GM12878 (cell line): ENCODE measurements around the gene VASH2. TPM values are rescaled to one million over a fixed set of nuclear protein-coding genes. Genes with fewer than 3 reads are reported as not detected.

Source experiments
- ATAC-seq: fragments of 200-7000 bp; cut with Tn5 transposase; 3 replicates; pipeline ENCODE4 v1.9.1; 2020; ENCODE audit warnings: mild to moderate bottlenecking, moderate library complexity
- BruUV-seq: library from RNA; stranded (reverse); fragments of 400-500 nt; replicated peaks from 2 replicates; lab custom pipeline; 2021; lab: Mats Ljungman, UMichigan
- CTCF ChIA-PET: fragments of 300-600 bp; sonication (Branson Sonifier 250); formaldehyde crosslinking; extraction: SDS; loops from one replicate; lab custom pipeline; 2021; ENCODE audit warnings: inconsistent platforms; lab: Yijun Ruan, JAX
- POLR2A ChIA-PET: fragments of 350-600 bp; formaldehyde crosslinking; extraction: SDS; loops from one replicate; lab custom pipeline; 2021; ENCODE audit warnings: inconsistent platforms; lab: Charles Lee
- RAD21 ChIA-PET: fragments of 300-600 bp; sonication (Branson Sonifier 250); formaldehyde crosslinking; loops from one replicate; lab custom pipeline; 2023; ENCODE audit warnings: antibody characterized with exemption; ENCODE audit not compliant: unreplicated experiment; lab: Charles Lee
- SMC1A ChIA-PET: fragments of 300-600 bp; sonication (Branson Sonifier 250); formaldehyde crosslinking; loops from one replicate; lab custom pipeline; 2023; ENCODE audit not compliant: unreplicated experiment, uncharacterized antibody; lab: Charles Lee
- DNase-seq: peaks from one replicate; pipeline ENCODE4 v3.0.0-alpha.2; 2011; ENCODE audit warnings: low read depth, low spot score
- FAIRE-seq: peaks from 3 replicates; lab custom pipeline; 2011; peaks lifted over from hg19 to GRCh38; lab: Jason Lieb, UNC
- H2AFZ ChIP-seq: 2 replicates; pipeline ENCODE4 v1.6.0; 2011; ENCODE audit warnings: low read depth, low read length, control low read depth; ENCODE audit not compliant: control insufficient read depth
- H3K27ac ChIP-seq: 2 replicates; pipeline ENCODE4 v1.5.1; 2011; ENCODE audit warnings: control low read depth; ENCODE audit not compliant: control insufficient read depth, insufficient read depth
- H3K27me3 ChIP-seq, 2 experiments: replicated peaks in 1 of 2; 2 replicates each; pipeline versions ENCODE4 v1.6.0 to v1.6.1; 2011; ENCODE audit warnings: low read length in 1 of 2; ENCODE audit not compliant: control insufficient read depth in 2 of 2, insufficient read depth in 2 of 2
- H3K36me3 ChIP-seq, 2 experiments: 2 replicates each; pipeline ENCODE4 v1.5.1; 2011; ENCODE audit warnings: low read length in 1 of 2; ENCODE audit not compliant: control insufficient read depth in 2 of 2, insufficient read depth in 2 of 2
- H3K4me1 ChIP-seq: 2 replicates; pipeline ENCODE4 v1.6.1; 2011; ENCODE audit warnings: mild to moderate bottlenecking, low read length, moderate library complexity, mixed read lengths; ENCODE audit not compliant: control insufficient read depth, insufficient read depth
- H3K4me2 ChIP-seq: 2 replicates; pipeline ENCODE4 v1.6.0; 2011; ENCODE audit warnings: control low read depth; ENCODE audit not compliant: control insufficient read depth, insufficient read depth
- H3K4me3 ChIP-seq: fragments of 200-600 bp; sonication (generic); 2 replicates; pipeline ENCODE4 v1.5.1; 2016
- H3K79me2 ChIP-seq: 2 replicates; pipeline ENCODE4 v1.6.0; 2011; ENCODE audit warnings: low read length; ENCODE audit not compliant: control insufficient read depth, insufficient read depth
- H3K9ac ChIP-seq: 2 replicates; pipeline ENCODE4 v1.8.0; 2011; ENCODE audit warnings: low read length, control low read depth, mixed read lengths; ENCODE audit not compliant: control insufficient read depth, insufficient read depth
- H3K9me3 ChIP-seq: replicated peaks from 3 replicates; pipeline ENCODE4 v1.5.1; 2011; ENCODE audit warnings: mild to moderate bottlenecking, low read length; ENCODE audit not compliant: control insufficient read depth, insufficient read depth
- H4K20me1 ChIP-seq: 2 replicates; pipeline ENCODE4 v1.6.0; 2011; ENCODE audit not compliant: control insufficient read depth, insufficient read depth
- ASH2L ChIP-seq: fragments of 300-600, 200-600 bp; sonication (generic); IDR thresholded peaks from 2 replicates; pipeline ENCODE4 v1.6.1; 2017; ENCODE audit warnings: low read depth, mild to moderate bottlenecking, borderline replicate concordance
- ATF7 ChIP-seq: fragments of 450-650 bp; IDR thresholded peaks from 2 replicates; pipeline ENCODE4 v1.6.1; 2016; ENCODE audit warnings: low read depth, mild to moderate bottlenecking
- EED ChIP-seq: sonication (generic); IDR thresholded peaks from 2 replicates; pipeline ENCODE4 v1.6.1; 2016; ENCODE audit warnings: antibody characterized with exemption, low read depth
- FOS ChIP-seq: IDR thresholded peaks from 3 replicates; pipeline ENCODE4 v1.6.1; 2011; ENCODE audit warnings: borderline replicate concordance; ENCODE audit not compliant: insufficient read length; ENCODE audit errors: extremely low read depth
- FOXK2 ChIP-seq: fragments of 450-650 bp; IDR thresholded peaks from 2 replicates; pipeline ENCODE4 v1.6.1; 2017; ENCODE audit warnings: mild to moderate bottlenecking, moderate library complexity
- GATAD2B ChIP-seq: fragments of 450-650 bp; conservative IDR thresholded peaks from 2 replicates; pipeline ENCODE4 v1.6.1; 2017; ENCODE audit warnings: low read depth, mild to moderate bottlenecking, moderate library complexity
- HDAC2 ChIP-seq: fragments of 200-600 bp; sonication (generic); IDR thresholded peaks from 2 replicates; pipeline ENCODE4 v1.6.1; 2017
- KDM1A ChIP-seq: fragments of 200-600 bp; sonication (generic); IDR thresholded peaks from 2 replicates; pipeline ENCODE4 v1.6.1; 2016; ENCODE audit warnings: borderline replicate concordance
- MYB ChIP-seq: fragments of 150-350 bp; IDR thresholded peaks from 2 replicates; pipeline ENCODE4 v1.6.1; 2014; ENCODE audit warnings: mild to moderate bottlenecking, low read depth, low read length, borderline replicate concordance
- RUNX3 ChIP-seq: IDR thresholded peaks from 2 replicates; pipeline ENCODE4 v1.6.1; 2012; ENCODE audit warnings: low read length, inconsistent platforms
- STAT1 ChIP-seq: fragments of 450-650 bp; conservative IDR thresholded peaks from 2 replicates; pipeline ENCODE4 v1.6.1; 2014; ENCODE audit warnings: antibody characterized with exemption, mild to moderate bottlenecking
- ZNF217 ChIP-seq: fragments of 450-650 bp; IDR thresholded peaks from 2 replicates; pipeline ENCODE4 v1.6.1; 2017; ENCODE audit warnings: antibody characterized with exemption, mild to moderate bottlenecking
- ZNF384 ChIP-seq: IDR thresholded peaks from 2 replicates; pipeline ENCODE4 v1.6.1; 2012; ENCODE audit warnings: low read depth, mild to moderate bottlenecking, low read length, improper control_type of control experiment, borderline replicate concordance
- WGBS: methylation state at CpG from one replicate; pipeline ENCODE4 v1.1.6; 2016; ENCODE audit warnings: low lambda C conversion rate; ENCODE audit not compliant: insufficient replicate concordance, insufficient coverage; ENCODE audit errors: missing lambda C conversion rate; 5-methylcytosine and 5-hydroxymethylcytosine counted together
- in situ Hi-C: fragments of 300-500 bp; cut with MboI; formaldehyde crosslinking; loops from 9 replicates; pipeline ENCODE4 v1.14.3; 2018; ENCODE audit warnings: mixed read lengths
- intact Hi-C: fragments of 100-400 bp; cut with micrococcal nuclease; formaldehyde crosslinking; loops from one replicate; pipeline ENCODE4 v1.14.2; 2022; ENCODE audit not compliant: unreplicated experiment
- polyA plus RNA-seq, 11 experiments: library from polyadenylated mRNA; depleted of rRNA in 4 of 11; unstranded in 6 of 11; stranded (reverse) in 5 of 11; fragments of >200 nt; fragmentation: Nextera tagmentation in 4 of 11; fragmentation: Illumina TruSeq in 1 of 11; extraction: Ambion mirVana in 4 of 11; extraction: Trizol in 1 of 11; gene quantifications; 1 replicate in 1 of 11; 2 replicates in 10 of 11; pipeline versions ENCODE4 v1.2.1 to v1.2.3, GENCODE V29; 2011 to 2016; ENCODE audit warnings: inconsistent platforms in 2 of 11, missing spikeins in 2 of 11, low read depth in 1 of 11
- total RNA-seq, 4 experiments: library from RNA; depleted of rRNA in 3 of 4; stranded (reverse); fragments of >200 nt in 3 of 4; fragmentation: Illumina TruSeq in 1 of 4; extraction: Trizol in 1 of 4; gene quantifications; 2 replicates each; pipeline versions ENCODE4 v1.2.1 to v1.2.3, GENCODE V29; 2013 to 2021
- TF ChIP-seq, protein P1 (sequence below): fragments of 150-350 bp; IDR thresholded peaks from 2 replicates; pipeline ENCODE4 v1.6.1; 2014; ENCODE audit warnings: mild to moderate bottlenecking, low read depth, low read length
- TF ChIP-seq, protein P2 (sequence below): IDR thresholded peaks from 2 replicates; pipeline ENCODE4 v1.6.1; 2012; ENCODE audit warnings: improper control_type of control experiment, low read depth, low read length; ENCODE audit not compliant: insufficient replicate concordance
- TF ChIP-seq, protein P3 (sequence below): IDR thresholded peaks from 2 replicates; pipeline ENCODE4 v1.6.1; 2011; ENCODE audit warnings: mild to moderate bottlenecking, low read depth, low read length, moderate library complexity; ENCODE audit not compliant: insufficient replicate concordance
- TF ChIP-seq, protein P4 (sequence below): IDR thresholded peaks from 2 replicates; pipeline ENCODE4 v1.6.1; 2012; ENCODE audit warnings: low read depth, low read length, improper control_type of control experiment

Gene VASH2
- total and polyA plus RNA-seq, 10 of the 15 experiments (the other 5 are each of a cell fraction or from before 2014, with no cell fraction given), result 5.4 to 29.7 (median 21.7) TPM

DNA sequence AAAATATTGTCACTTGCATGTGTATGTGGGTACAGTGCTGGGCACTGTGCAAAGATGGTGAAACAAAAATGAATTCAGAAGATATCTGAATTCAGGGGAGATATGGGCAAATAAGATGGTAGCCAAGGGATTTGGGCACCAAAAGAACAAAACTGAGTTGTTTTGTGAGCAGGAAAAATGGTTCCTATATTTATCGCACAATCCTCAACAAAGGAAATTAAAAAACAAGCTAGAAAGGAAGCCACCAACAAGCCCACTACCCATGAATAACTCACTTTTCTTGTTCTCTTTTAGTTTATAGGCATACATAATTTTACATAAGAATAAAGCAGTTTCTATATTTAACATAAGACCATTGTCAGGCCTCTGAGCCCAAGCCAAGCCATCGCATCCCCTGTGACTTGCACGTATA is 40.7 kb upstream of the VASH2 start:
- in situ Hi-C loops (no loop called here), intact Hi-C loops (no loop called here)
- Histone ChIP-seq H3K9me3 (no peaks in the 10 kb centered on the region), H3K4me3 (no peak overlapping the region), H3K27ac (no peak overlapping the region), H3K79me2 (no peaks in the 10 kb centered on the region), H3K27me3 (no peaks in the 10 kb centered on the region), H3K4me2 (no peak overlapping the region), H3K9ac (no peak overlapping the region), H2AFZ (no peak overlapping the region), H3K4me1 (no peaks in the 10 kb centered on the region), H3K36me3 (no peaks in the 10 kb centered on the region), H4K20me1 (no peaks in the 10 kb centered on the region)
- no peak for DNase-seq
- RAD21 ChIA-PET, result no interaction called here
- FAIRE-seq, result no peak
- no peak for ATAC-seq
- CTCF ChIA-PET, result interaction anchor here (0.8 kb wide), 1 partner anchor 97 kb away, joined by 3 read pairs; no protein-coding TSS in a partner anchor
- no TSS peak for BruUV-seq
- SMC1A ChIA-PET, result interaction anchor here (1.3 kb wide), 1 partner anchor 95 kb away, joined by 3 read pairs; no protein-coding TSS in a partner anchor
- POLR2A ChIA-PET, result interaction anchor here (0.7 kb wide), 1 partner anchor 14 kb away, joined by 3 read pairs; no protein-coding TSS in a partner anchor
- WGBS, result 95% methylated on average over 3 of the region's 3 CpGs
- TF ChIP-seq, protein P1, sequence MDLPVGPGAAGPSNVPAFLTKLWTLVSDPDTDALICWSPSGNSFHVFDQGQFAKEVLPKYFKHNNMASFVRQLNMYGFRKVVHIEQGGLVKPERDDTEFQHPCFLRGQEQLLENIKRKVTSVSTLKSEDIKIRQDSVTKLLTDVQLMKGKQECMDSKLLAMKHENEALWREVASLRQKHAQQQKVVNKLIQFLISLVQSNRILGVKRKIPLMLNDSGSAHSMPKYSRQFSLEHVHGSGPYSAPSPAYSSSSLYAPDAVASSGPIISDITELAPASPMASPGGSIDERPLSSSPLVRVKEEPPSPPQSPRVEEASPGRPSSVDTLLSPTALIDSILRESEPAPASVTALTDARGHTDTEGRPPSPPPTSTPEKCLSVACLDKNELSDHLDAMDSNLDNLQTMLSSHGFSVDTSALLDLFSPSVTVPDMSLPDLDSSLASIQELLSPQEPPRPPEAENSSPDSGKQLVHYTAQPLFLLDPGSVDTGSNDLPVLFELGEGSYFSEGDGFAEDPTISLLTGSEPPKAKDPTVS, result no peak
- TF ChIP-seq STAT1 (no peak), FOS (no peak), GATAD2B (no peak), RUNX3 (no peak), ATF7 (no peak), ASH2L (no peak), MYB (no peak), HDAC2 (no peak), ZNF384 (no peak), ZNF217 (no peak), KDM1A (no peak), EED (no peak), FOXK2 (no peak)
- TF ChIP-seq, protein P2, sequence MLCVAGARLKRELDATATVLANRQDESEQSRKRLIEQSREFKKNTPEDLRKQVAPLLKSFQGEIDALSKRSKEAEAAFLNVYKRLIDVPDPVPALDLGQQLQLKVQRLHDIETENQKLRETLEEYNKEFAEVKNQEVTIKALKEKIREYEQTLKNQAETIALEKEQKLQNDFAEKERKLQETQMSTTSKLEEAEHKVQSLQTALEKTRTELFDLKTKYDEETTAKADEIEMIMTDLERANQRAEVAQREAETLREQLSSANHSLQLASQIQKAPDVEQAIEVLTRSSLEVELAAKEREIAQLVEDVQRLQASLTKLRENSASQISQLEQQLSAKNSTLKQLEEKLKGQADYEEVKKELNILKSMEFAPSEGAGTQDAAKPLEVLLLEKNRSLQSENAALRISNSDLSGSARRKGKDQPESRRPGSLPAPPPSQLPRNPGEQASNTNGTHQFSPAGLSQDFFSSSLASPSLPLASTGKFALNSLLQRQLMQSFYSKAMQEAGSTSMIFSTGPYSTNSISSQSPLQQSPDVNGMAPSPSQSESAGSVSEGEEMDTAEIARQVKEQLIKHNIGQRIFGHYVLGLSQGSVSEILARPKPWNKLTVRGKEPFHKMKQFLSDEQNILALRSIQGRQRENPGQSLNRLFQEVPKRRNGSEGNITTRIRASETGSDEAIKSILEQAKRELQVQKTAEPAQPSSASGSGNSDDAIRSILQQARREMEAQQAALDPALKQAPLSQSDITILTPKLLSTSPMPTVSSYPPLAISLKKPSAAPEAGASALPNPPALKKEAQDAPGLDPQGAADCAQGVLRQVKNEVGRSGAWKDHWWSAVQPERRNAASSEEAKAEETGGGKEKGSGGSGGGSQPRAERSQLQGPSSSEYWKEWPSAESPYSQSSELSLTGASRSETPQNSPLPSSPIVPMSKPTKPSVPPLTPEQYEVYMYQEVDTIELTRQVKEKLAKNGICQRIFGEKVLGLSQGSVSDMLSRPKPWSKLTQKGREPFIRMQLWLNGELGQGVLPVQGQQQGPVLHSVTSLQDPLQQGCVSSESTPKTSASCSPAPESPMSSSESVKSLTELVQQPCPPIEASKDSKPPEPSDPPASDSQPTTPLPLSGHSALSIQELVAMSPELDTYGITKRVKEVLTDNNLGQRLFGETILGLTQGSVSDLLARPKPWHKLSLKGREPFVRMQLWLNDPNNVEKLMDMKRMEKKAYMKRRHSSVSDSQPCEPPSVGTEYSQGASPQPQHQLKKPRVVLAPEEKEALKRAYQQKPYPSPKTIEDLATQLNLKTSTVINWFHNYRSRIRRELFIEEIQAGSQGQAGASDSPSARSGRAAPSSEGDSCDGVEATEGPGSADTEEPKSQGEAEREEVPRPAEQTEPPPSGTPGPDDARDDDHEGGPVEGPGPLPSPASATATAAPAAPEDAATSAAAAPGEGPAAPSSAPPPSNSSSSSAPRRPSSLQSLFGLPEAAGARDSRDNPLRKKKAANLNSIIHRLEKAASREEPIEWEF, result no peak
- TF ChIP-seq, protein P3, sequence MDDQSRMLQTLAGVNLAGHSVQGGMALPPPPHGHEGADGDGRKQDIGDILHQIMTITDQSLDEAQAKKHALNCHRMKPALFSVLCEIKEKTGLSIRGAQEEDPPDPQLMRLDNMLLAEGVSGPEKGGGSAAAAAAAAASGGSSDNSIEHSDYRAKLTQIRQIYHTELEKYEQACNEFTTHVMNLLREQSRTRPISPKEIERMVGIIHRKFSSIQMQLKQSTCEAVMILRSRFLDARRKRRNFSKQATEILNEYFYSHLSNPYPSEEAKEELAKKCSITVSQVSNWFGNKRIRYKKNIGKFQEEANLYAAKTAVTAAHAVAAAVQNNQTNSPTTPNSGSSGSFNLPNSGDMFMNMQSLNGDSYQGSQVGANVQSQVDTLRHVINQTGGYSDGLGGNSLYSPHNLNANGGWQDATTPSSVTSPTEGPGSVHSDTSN, result no peak
- TF ChIP-seq, protein P4, sequence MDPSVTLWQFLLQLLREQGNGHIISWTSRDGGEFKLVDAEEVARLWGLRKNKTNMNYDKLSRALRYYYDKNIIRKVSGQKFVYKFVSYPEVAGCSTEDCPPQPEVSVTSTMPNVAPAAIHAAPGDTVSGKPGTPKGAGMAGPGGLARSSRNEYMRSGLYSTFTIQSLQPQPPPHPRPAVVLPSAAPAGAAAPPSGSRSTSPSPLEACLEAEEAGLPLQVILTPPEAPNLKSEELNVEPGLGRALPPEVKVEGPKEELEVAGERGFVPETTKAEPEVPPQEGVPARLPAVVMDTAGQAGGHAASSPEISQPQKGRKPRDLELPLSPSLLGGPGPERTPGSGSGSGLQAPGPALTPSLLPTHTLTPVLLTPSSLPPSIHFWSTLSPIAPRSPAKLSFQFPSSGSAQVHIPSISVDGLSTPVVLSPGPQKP, result no peak
